IPS DF 6.9 (cell line): ENCODE results near the gene VWF.

Experiments used
- DNase-seq: peaks from one replicate; pipeline ENCODE4 v3.0.0-alpha.2; 2013; ENCODE audit warnings: low read depth, low spot score
- H3K27ac ChIP-seq: one replicate; pipeline ENCODE4 v1.5.1; 2013; ENCODE audit warnings: low read length, control low read depth
- H3K27me3 ChIP-seq: 2 replicates; pipeline ENCODE4 v1.6.1; 2013; ENCODE audit warnings: mild to moderate bottlenecking, low read length; ENCODE audit not compliant: control insufficient read depth, insufficient read depth
- H3K36me3 ChIP-seq: 2 replicates; pipeline ENCODE4 v1.6.1; 2013; ENCODE audit warnings: low read length; ENCODE audit not compliant: control insufficient read depth, insufficient read depth
- H3K4me1 ChIP-seq: 2 replicates; pipeline ENCODE4 v1.6.1; 2013; ENCODE audit warnings: low read length; ENCODE audit not compliant: control insufficient read depth, insufficient read depth
- H3K4me3 ChIP-seq: 2 replicates; pipeline ENCODE4 v1.5.1; 2013; ENCODE audit warnings: mild to moderate bottlenecking, low read length
- H3K9me3 ChIP-seq: 2 replicates; pipeline ENCODE4 v1.6.1; 2013; ENCODE audit warnings: low read length, inconsistent platforms; ENCODE audit not compliant: control insufficient read depth, insufficient read depth
- WGBS: extraction: QIAGEN DNeasy Blood & Tissue Kit; methylation state at CpG from one replicate; pipeline ENCODE4 v1.1.7; 2013; ENCODE audit warnings: mixed read lengths, missing lambda C conversion rate; ENCODE audit not compliant: insufficient read length, insufficient coverage; 5-methylcytosine and 5-hydroxymethylcytosine counted together

The VWF gene

GRCh38 chr12:6124411-6125309, at the start of gene VWF:
VWF (minus strand) TSS chr12:6124670; CDS start chr12:6123196, 1,474 bp downstream.
- DNase-seq: no peak
- peaks cover 3% of the 10 kb centered on the region for H3K4me1 ChIP-seq
- no peaks in the 10 kb centered on the region for H3K9me3 ChIP-seq
- no peak within 1 kb of the TSS for H3K27ac ChIP-seq
- WGBS: no CpG with 5 or more reads among the region's 5 CpGs
- H3K36me3 ChIP-seq: no peaks in the 10 kb centered on the region
- H3K27me3 ChIP-seq: no peaks in the 10 kb centered on the region; the same call in 1 of the 2 replicates
- no peak within 1 kb of the TSS for H3K4me3 ChIP-seq

- Histone ChIP-seq H3K4me3 (no peak overlapping the region), H3K36me3 (no peaks in the 10 kb centered on the region), H3K27me3 (no peaks in the 10 kb centered on the region), H3K9me3 (no peaks in the 10 kb centered on the region), H3K27ac (no peak overlapping the region), H3K4me1 (no peaks in the 10 kb centered on the region)
- DNase-seq: no peak
- no CpG with 5 or more reads among the region's 4 CpGs for WGBS
Observed at GRCh38 chr12:6172862-6173261, 48.4 kb upstream of the VWF start.

- Histone ChIP-seq H3K36me3 (no peaks in the 10 kb centered on the region), H3K4me1 (no peaks in the 10 kb centered on the region), H3K4me3 (no peak overlapping the region), H3K9me3 (no peaks in the 10 kb centered on the region), H3K27ac (no peak overlapping the region), H3K27me3 (no peaks in the 10 kb centered on the region)
- WGBS: no CpG with 5 or more reads among the region's 15 CpGs
- DNase-seq: no peak
Observed at GRCh38 chr12:6172086-6172485, 47.6 kb upstream of the VWF start.

GRCh38 chr12:6171409-6172015, 47.0 kb upstream of the VWF start:
- Histone ChIP-seq H3K36me3 (no peaks in the 10 kb centered on the region), H3K4me3 (no peak overlapping the region), H3K27me3 (no peaks in the 10 kb centered on the region), H3K4me1 (no peaks in the 10 kb centered on the region), H3K9me3 (no peaks in the 10 kb centered on the region), H3K27ac (no peak overlapping the region)
- no CpG with 5 or more reads among the region's 21 CpGs for WGBS
- DNase-seq: no peak

- Histone ChIP-seq H3K27me3 (no peaks in the 10 kb centered on the region), H3K4me1 (no peaks in the 10 kb centered on the region), H3K36me3 (no peaks in the 10 kb centered on the region), H3K27ac (no peak overlapping the region), H3K4me3 (no peak overlapping the region), H3K9me3 (no peaks in the 10 kb centered on the region)
- WGBS: no CpG with 5 or more reads among the region's 17 CpGs
- DNase-seq: no peak
Observed at GRCh38 chr12:6167327-6168280, 43.1 kb upstream of the VWF start.

GRCh38 chr12:6166808-6167207, 42.3 kb upstream of the VWF start:
- no peak overlapping the region for H3K4me3 ChIP-seq
- no peaks in the 10 kb centered on the region for H3K4me1 ChIP-seq
- no CpG with 5 or more reads among the region's 6 CpGs for WGBS

GRCh38 chr12:6165395-6165794, 40.9 kb upstream of the VWF start:
- no peak for DNase-seq
- WGBS: no CpG with 5 or more reads among the region's 2 CpGs
- Histone ChIP-seq H3K27me3 (no peaks in the 10 kb centered on the region), H3K36me3 (no peaks in the 10 kb centered on the region), H3K4me3 (no peak overlapping the region), H3K4me1 (no peaks in the 10 kb centered on the region; the same call in 1 of the 2 replicates), H3K27ac (no peak overlapping the region), H3K9me3 (no peaks in the 10 kb centered on the region)

More at GRCh38 chr12:6166808-6167207, 42.3 kb upstream of the VWF start:
- Histone ChIP-seq H3K27ac (no peak overlapping the region), H3K27me3 (no peaks in the 10 kb centered on the region), H3K9me3 (no peaks in the 10 kb centered on the region), H3K36me3 (no peaks in the 10 kb centered on the region)
- DNase-seq: no peak

GRCh38 chr12:6163416-6164060, 39.1 kb upstream of the VWF start:
- Histone ChIP-seq H3K9me3 (no peaks in the 10 kb centered on the region), H3K36me3 (no peaks in the 10 kb centered on the region), H3K27ac (no peak overlapping the region), H3K27me3 (no peaks in the 10 kb centered on the region), H3K4me3 (no peak overlapping the region), H3K4me1 (no peaks in the 10 kb centered on the region; the same call in 1 of the 2 replicates)
- WGBS: no CpG with 5 or more reads among the region's 8 CpGs
- DNase-seq: no peak

- H3K27me3 ChIP-seq: no peaks in the 10 kb centered on the region
- H3K9me3 ChIP-seq: no peaks in the 10 kb centered on the region
- H3K36me3 ChIP-seq: no peaks in the 10 kb centered on the region
- H3K4me3 ChIP-seq: no peak overlapping the region
- WGBS: no CpG with 5 or more reads among the region's 16 CpGs
- no peak overlapping the region for H3K27ac ChIP-seq
- H3K4me1 ChIP-seq: no peaks in the 10 kb centered on the region; the same call in 1 of the 2 replicates
- no peak for DNase-seq
Observed at GRCh38 chr12:6161124-6161882, 36.8 kb upstream of the VWF start.
